ENCODE results near the gene RGS12. TPM values are rescaled to one million over a fixed set of nuclear protein-coding genes. Genes with fewer than 3 reads are reported as not detected.

The RGS12 gene
- total RNA-seq, 4 donors from 2014 or later: 12.4 to 77.4 (median 17.3) TPM

- no peak for DNase-seq
- no peak overlapping the region for H3K4me3 ChIP-seq
- no peaks in the 10 kb centered on the region for H3K4me1 ChIP-seq
- intact Hi-C loops (cut with DNase I; ENCODE audit: low total_unique reads) (no loop called here), in situ Hi-C loops (cut with MboI; ENCODE audit: low pct_ligation_motif_present in 1 of 4, low pct_unique_long_range_greater_than_20kb in 1 of 4, low sequenced_read_pairs in 3 of 4) (no loop called here)
- 92 to 99% methylated on average over 10 to 17 of the region's 17 CpGs for WGBS, 2 donors (ENCODE audit: low coverage in 1 of 2)
- H3K9me3 ChIP-seq: no peaks in the 10 kb centered on the region
- H3K27ac ChIP-seq: no peak overlapping the region
- H3K36me3 ChIP-seq: no peaks in the 10 kb centered on the region
- TF ChIP-seq CTCF (IDR thresholded peaks at IDR 0.05): no peak
- TF ChIP-seq POLR2A (IDR thresholded peaks at IDR 0.05): no peak
- TF ChIP-seq POLR2AphosphoS5 (IDR thresholded peaks at IDR 0.05): no peak
- TF ChIP-seq EP300 (IDR thresholded peaks at IDR 0.05; ENCODE audit: low read depth): no peak
- H3K27me3 ChIP-seq: no peaks in the 10 kb centered on the region
These were observed 26.7 kb upstream of the RGS12 start for GRCh38 chr4:3266076-3266475.

- Histone ChIP-seq H3K9me3 (no peaks in the 10 kb centered on the region), H3K4me3 (no peak overlapping the region), H3K27me3 (no peaks in the 10 kb centered on the region), H3K36me3 (no peaks in the 10 kb centered on the region), H3K27ac (no peak overlapping the region), H3K4me1 (no peaks in the 10 kb centered on the region)
- in situ Hi-C loops (cut with MboI; ENCODE audit: low pct_ligation_motif_present in 1 of 4, low pct_unique_long_range_greater_than_20kb in 1 of 4, low sequenced_read_pairs in 3 of 4) (no loop called here), intact Hi-C loops (cut with DNase I; ENCODE audit: low total_unique reads) (no loop called here)
- no peak for DNase-seq
- WGBS, 2 donors (ENCODE audit: low coverage in 1 of 2): 33 to 72% methylated on average over 1 to 14 of the region's 18 CpGs
- TF ChIP-seq POLR2AphosphoS5 (IDR thresholded peaks at IDR 0.05) (no peak), POLR2A (IDR thresholded peaks at IDR 0.05) (no peak), EP300 (IDR thresholded peaks at IDR 0.05; ENCODE audit: low read depth) (no peak), CTCF (IDR thresholded peaks at IDR 0.05) (no peak)
These were observed 25.0 kb upstream of the RGS12 start for GRCh38 chr4:3267576-3268394.

- 69 to 79% methylated on average over 3 to 15 of the region's 17 CpGs for WGBS, 2 donors (ENCODE audit: low coverage in 1 of 2)
- Histone ChIP-seq H3K4me1 (no peaks in the 10 kb centered on the region), H3K4me3 (no peak overlapping the region), H3K27me3 (no peaks in the 10 kb centered on the region), H3K27ac (no peak overlapping the region), H3K9me3 (no peaks in the 10 kb centered on the region), H3K36me3 (no peaks in the 10 kb centered on the region)
- in situ Hi-C loops (cut with MboI; ENCODE audit: low pct_ligation_motif_present in 1 of 4, low pct_unique_long_range_greater_than_20kb in 1 of 4, low sequenced_read_pairs in 3 of 4): no loop called here
- intact Hi-C loops (cut with DNase I; ENCODE audit: low total_unique reads): no loop called here
- no peak for DNase-seq
- TF ChIP-seq EP300 (IDR thresholded peaks at IDR 0.05; ENCODE audit: low read depth) (no peak), POLR2AphosphoS5 (IDR thresholded peaks at IDR 0.05) (no peak)
These were observed 24.3 kb upstream of the RGS12 start for GRCh38 chr4:3268395-3269104.

GRCh38 chr4:3269105-3269927 is 23.5 kb upstream of the RGS12 start:
- no peak overlapping the region for H3K27ac ChIP-seq
- H3K9me3 ChIP-seq: no peaks in the 10 kb centered on the region
- WGBS, 2 donors (ENCODE audit: low coverage in 1 of 2): 82% methylated on average over 20 of the region's 25 CpGs; no CpG with 5 or more reads in 1 of the 2 donors
- TF ChIP-seq EP300 (IDR thresholded peaks at IDR 0.05; ENCODE audit: low read depth) (no peak), CTCF (IDR thresholded peaks at IDR 0.05) (no peak), POLR2AphosphoS5 (IDR thresholded peaks at IDR 0.05) (no peak), POLR2A (IDR thresholded peaks at IDR 0.05) (no peak)
- in situ Hi-C loops (cut with MboI; ENCODE audit: low pct_ligation_motif_present in 1 of 4, low pct_unique_long_range_greater_than_20kb in 1 of 4, low sequenced_read_pairs in 3 of 4): no loop called here
- no peaks in the 10 kb centered on the region for H3K4me1 ChIP-seq
- H3K4me3 ChIP-seq: no peak overlapping the region
- H3K36me3 ChIP-seq: no peaks in the 10 kb centered on the region
- intact Hi-C loops (cut with DNase I; ENCODE audit: low total_unique reads): no loop called here
- H3K27me3 ChIP-seq: no peaks in the 10 kb centered on the region
- no peak for DNase-seq
